ENCODE results near the gene RNF10.

DNA sequence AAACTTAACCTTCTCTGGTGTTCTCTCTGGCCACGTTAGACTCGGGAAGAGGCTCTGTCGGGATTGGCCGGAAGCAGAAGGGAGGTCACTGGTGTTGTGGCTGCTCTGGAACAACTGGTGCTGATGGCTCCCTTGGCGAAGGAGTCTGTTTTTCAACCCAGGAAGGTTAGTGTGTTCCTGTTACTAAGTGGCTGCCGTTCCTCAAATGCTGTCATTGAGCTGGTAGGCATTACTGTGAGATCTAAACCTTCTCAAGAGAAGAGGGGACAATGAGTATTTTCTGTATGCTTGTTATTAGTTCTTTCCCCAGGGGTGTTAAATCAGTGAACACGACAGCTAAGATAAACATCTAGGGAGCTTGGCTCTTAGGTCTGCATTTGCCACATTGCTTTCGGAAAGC lies 28.8 kb downstream of the RNF10 start:
- TF ChIP-seq POLR2AphosphoS5 (IDR thresholded peaks at IDR 0.05; ENCODE audit: borderline replicate concordance, low read depth, low read length) = no peak
- no peak for TF ChIP-seq EZH2 (IDR thresholded peaks at IDR 0.05)
- TF ChIP-seq FOXP2 (optimal IDR thresholded peaks at IDR 0.05; ENCODE audit: control extremely low read depth, extremely low read length, insufficient read depth) = no peak

Measured in SK-N-MC (cell line).